H1 (cell line): Measurements from ENCODE around the gene OOEP. TPM values are rescaled to one million over a fixed set of nuclear protein-coding genes. Genes with fewer than 3 reads are reported as not detected.

ENCODE experiments used
- CHD1 ChIP-seq: IDR thresholded peaks from 2 replicates; pipeline ENCODE4 v1.6.1; 2012; ENCODE audit warnings: low read depth, low read length, improper control_type of control experiment
- HDAC6 ChIP-seq: IDR thresholded peaks from one replicate; pipeline ENCODE4 v1.7.1; 2012; ENCODE audit warnings: low read depth, mild to moderate bottlenecking, inconsistent platforms, low read length, moderate library complexity
- polyA plus RNA-seq, 7 experiments: library from polyadenylated mRNA; depleted of rRNA in 3 of 7; stranded (reverse) in 5 of 7; unstranded in 2 of 7; fragments of >200 nt in 5 of 7; fragments of 200-250 nt in 2 of 7; gene quantifications; 1 replicate in 5 of 7; 2 replicates in 1 of 7; 4 replicates in 1 of 7; pipeline versions ENCODE4 v1.2.1 to v1.2.3, GENCODE V29; 2011 to 2013; ENCODE audit warnings: missing spikeins in 2 of 7, mixed read lengths in 2 of 7
- total RNA-seq: library from RNA; stranded (reverse); fragmentation: NEBNext Ultra II Directional; extraction: Animal tissue kit (Norgen Biotek cat#: 25700); gene quantifications from 2 replicates; pipeline ENCODE4 v1.2.1, GENCODE V29; 2021

OOEP gene
- total and polyA plus RNA-seq, 2 of the 8 experiments (the other 6 are each of a cell fraction or from before 2014, with no cell fraction given), result 0.20 to 0.41 TPM

DNA sequence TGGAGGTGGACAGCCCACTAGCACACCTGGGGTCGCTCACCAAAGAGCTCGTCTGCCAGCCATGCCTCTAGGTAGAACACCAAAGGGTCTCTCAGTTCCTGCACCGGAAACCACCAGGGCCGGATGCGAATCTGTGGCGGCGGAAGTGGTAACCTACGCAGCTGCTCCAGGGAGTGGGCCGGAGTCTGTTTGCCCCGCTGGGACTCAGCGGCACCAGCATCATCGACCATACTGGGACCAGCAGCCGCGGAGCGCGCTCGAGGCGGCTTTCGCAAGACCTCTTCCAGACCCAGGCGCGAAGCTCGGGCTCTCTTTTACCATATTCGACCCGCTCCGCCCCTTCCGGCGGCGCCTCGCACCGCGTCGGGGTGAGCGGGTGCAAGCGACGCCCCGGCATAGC lies at the start of gene OOEP (continued):
- TF ChIP-seq CHD1 (no peak), HDAC6 (no peak)
